ENCODE measurements around the gene CLEC20A.
"Not testable (repeated sequence)": the region's sequence is repeated elsewhere in the genome, so short reads cannot be mapped to it uniquely, and the experiment has no call there.

Gene CLEC20A

GRCh38 chr1:178513278-178513983 is 16.7 kb upstream of the CLEC20A start:
- Mint-ChIP-seq H3K4me3 (no peak overlapping the region), H3K27ac (no peak overlapping the region)

DNA sequence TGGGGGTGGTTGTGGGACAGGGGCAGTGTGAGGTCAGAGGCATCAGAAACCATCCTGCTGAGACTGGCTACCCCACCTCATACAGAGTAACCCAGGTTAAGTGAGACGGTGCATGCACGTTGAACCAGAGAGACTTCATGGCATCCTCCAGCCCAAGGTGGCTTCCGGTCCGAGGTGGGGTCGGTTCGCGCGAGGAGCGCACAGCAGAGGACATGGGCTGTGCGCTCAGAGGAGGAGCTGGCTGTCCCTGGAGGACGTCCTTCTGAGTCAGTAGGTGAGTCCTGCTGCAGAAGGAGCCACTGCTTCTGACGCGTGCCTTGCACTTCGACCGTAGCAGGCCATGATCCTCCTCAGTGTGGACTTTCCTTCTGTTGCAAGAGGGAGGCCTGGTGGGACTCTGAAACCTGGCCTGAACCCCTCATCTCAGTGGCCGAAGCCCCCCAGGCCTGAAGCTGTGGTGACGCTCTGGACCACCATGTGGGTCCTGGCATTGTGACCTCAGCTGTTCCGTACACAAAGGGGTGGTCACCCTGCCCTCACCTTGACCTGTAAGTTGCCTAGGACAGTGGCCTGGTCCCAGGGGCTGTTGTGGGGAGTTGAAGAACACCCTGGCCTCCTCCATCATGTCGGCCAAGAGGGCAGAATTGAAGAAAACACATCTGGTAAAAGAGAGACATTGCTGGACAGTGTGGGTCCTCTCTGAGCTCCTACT is 16.0 kb upstream of the CLEC20A start, which contains the start of gene TEX35:
TEX35 (plus strand) TSS at position 544 of the 712 bp plus-strand sequence; CDS start at position 624, 80 bp downstream.
- Mint-ChIP-seq H3K27me3 (peaks cover 5% of the 10 kb centered on the region), H3K27ac (no peak within 1 kb of the TSS), H3K36me3 (ENCODE audit: low read depth) (no peaks in the 10 kb centered on the region), H3K4me3 (no peak within 1 kb of the TSS), H3K9me3 (no peaks in the 10 kb centered on the region), H3K4me1 (ENCODE audit: low read depth) (no peaks in the 10 kb centered on the region)

More at GRCh38 chr1:178513278-178513983, 16.7 kb upstream of the CLEC20A start:
- no peaks in the 10 kb centered on the region for H3K9me3 Mint-ChIP-seq
- H3K4me1 Mint-ChIP-seq (ENCODE audit: low read depth), result no peaks in the 10 kb centered on the region
- peaks cover 5% of the 10 kb centered on the region for H3K27me3 Mint-ChIP-seq
- H3K36me3 Mint-ChIP-seq (ENCODE audit: low read depth), result no peaks in the 10 kb centered on the region

DNA sequence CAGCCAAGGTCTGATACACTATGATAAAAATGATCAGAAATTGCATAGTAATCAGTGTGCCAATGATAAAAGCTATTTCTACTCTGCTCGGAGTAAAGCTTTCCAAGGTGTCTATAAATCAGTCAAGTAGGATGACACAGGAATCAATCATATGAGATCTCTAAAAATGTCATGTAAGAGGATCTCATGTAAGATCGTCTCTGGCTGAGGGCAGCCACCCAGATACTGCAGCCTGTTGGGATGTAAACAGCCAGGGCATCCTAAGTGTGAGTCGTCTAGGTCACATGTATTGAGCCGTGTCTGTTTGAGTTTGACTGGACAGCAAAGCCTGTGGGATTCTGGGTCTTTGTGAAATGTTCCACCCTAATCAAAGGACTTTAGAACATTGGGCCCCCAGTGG is 13.4 kb upstream of the CLEC20A start:
- H3K27ac Mint-ChIP-seq, result no peak overlapping the region
- H3K4me3 Mint-ChIP-seq, result no peak overlapping the region
- no peaks in the 10 kb centered on the region for H3K4me1 Mint-ChIP-seq (ENCODE audit: low read depth)
- H3K27me3 Mint-ChIP-seq, result no peaks in the 10 kb centered on the region
- H3K9me3 Mint-ChIP-seq, result no peaks in the 10 kb centered on the region
- no peaks in the 10 kb centered on the region for H3K36me3 Mint-ChIP-seq (ENCODE audit: low read depth)

DNA sequence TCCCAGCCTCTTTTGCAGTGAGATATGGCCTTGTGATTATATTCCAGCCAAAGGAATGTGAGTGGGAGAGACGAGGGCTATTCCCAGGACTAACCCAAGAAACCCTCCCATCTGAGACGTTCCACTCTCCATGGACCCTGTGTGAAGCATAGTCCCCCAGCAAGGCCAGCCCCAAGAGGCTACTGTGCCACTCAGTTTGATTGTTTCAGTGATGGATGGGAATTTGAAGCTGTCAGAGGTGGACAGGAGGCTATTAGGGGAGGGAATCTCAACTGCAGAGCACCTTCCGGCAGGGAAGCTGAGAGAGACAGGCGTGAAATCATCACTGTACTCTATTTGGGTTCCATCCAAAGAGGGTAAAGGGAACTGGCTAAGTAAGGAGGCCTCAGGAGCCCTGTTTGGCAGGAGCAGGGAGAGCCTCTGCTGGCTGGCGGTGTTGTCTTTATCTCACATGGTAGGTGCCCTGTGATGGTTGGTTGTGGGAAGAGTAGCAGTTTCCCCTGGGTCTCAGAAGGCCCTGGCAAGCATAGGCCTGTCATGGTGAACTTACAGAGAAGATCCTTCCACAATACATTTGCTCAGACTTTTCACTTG is 12.7 kb upstream of the CLEC20A start:
- Mint-ChIP-seq H3K36me3 (ENCODE audit: low read depth) (no peaks in the 10 kb centered on the region), H3K9me3 (no peaks in the 10 kb centered on the region), H3K4me3 (no peak overlapping the region), H3K27ac (no peak overlapping the region), H3K27me3 (no peaks in the 10 kb centered on the region), H3K4me1 (ENCODE audit: low read depth) (no peaks in the 10 kb centered on the region)

DNA sequence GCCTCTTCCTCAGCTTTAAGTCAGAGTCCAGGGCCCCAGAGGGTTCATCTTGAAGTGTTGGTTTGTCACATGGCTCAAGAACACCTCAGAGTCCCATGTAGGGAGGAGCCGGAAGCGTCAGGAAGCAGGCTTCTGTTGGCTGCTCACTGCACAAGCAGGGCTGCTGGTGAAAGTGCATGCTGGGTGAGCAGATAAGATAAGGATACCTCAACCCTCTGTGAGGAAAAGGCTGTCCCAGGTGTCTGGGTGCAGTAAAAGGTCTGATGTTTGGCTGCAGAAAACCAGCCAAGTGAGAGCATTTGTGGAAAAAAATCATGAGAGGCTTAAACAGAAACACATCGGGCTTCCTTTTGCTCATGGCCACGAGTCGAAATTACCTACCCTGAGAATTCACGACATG is 9.9 kb upstream of the CLEC20A start:
- Mint-ChIP-seq H3K27me3 (peaks cover 5% of the 10 kb centered on the region), H3K9me3 (no peaks in the 10 kb centered on the region), H3K4me1 (ENCODE audit: low read depth) (no peaks in the 10 kb centered on the region), H3K4me3 (no peak overlapping the region), H3K36me3 (ENCODE audit: low read depth) (no peaks in the 10 kb centered on the region), H3K27ac (no peak overlapping the region)

GRCh38 chr1:178506177-178506576 is 9.4 kb upstream of the CLEC20A start:
- Mint-ChIP-seq H3K27ac (no peak overlapping the region), H3K27me3 (peaks cover 5% of the 10 kb centered on the region), H3K4me3 (no peak overlapping the region), H3K9me3 (no peaks in the 10 kb centered on the region), H3K4me1 (ENCODE audit: low read depth) (no peaks in the 10 kb centered on the region), H3K36me3 (ENCODE audit: low read depth) (no peaks in the 10 kb centered on the region)

- no peaks in the 10 kb centered on the region for H3K9me3 Mint-ChIP-seq
- no peaks in the 10 kb centered on the region for H3K36me3 Mint-ChIP-seq (ENCODE audit: low read depth)
- no peak overlapping the region for H3K27ac Mint-ChIP-seq
- peaks cover 5% of the 10 kb centered on the region for H3K27me3 Mint-ChIP-seq
- H3K4me1 Mint-ChIP-seq (ENCODE audit: low read depth), result no peaks in the 10 kb centered on the region
- H3K4me3 Mint-ChIP-seq, result no peak overlapping the region
Observed at GRCh38 chr1:178504286-178504685, 7.5 kb upstream of the CLEC20A start.

- Mint-ChIP-seq H3K36me3 (ENCODE audit: low read depth) (no peaks in the 10 kb centered on the region), H3K4me1 (ENCODE audit: low read depth) (no peaks in the 10 kb centered on the region), H3K9me3 (no peaks in the 10 kb centered on the region), H3K27ac (no peak overlapping the region), H3K27me3 (peaks cover 5% of the 10 kb centered on the region), H3K4me3 (no peak overlapping the region)
Observed at GRCh38 chr1:178503849-178504248, 7.1 kb upstream of the CLEC20A start.

DNA sequence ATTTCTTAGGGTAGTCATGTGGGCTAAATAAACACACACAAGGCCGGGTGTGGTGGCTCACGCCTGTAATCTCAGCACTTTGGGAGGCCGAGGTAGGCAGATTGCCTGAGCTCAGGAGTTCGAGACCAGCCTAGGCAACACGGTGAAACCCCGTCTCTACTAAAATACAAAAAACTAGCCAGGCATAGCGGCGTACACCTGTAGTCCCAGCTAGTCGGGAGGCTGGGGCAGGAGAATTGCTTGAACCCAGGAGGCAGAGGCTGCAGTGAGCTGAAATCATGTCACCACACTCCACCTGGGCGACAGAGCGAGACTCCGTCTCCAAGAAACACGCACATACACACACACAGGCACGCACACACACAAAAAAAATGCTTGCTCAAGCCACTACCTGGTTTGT is 6.6 kb upstream of the CLEC20A start:
- H3K9me3 Mint-ChIP-seq; H3K36me3 Mint-ChIP-seq (ENCODE audit: low read depth); H3K4me3 Mint-ChIP-seq; H3K4me1 Mint-ChIP-seq (ENCODE audit: low read depth); H3K27me3 Mint-ChIP-seq; H3K27ac Mint-ChIP-seq: not testable (repeated sequence)

- no peaks in the 10 kb centered on the region for H3K36me3 Mint-ChIP-seq (ENCODE audit: low read depth)
- no peak overlapping the region for H3K4me3 Mint-ChIP-seq
- H3K9me3 Mint-ChIP-seq, result no peaks in the 10 kb centered on the region
- peaks cover 5% of the 10 kb centered on the region for H3K27me3 Mint-ChIP-seq
- no peak overlapping the region for H3K27ac Mint-ChIP-seq
- no peaks in the 10 kb centered on the region for H3K4me1 Mint-ChIP-seq (ENCODE audit: low read depth)
Observed at GRCh38 chr1:178502856-178503255, 6.1 kb upstream of the CLEC20A start.

DNA sequence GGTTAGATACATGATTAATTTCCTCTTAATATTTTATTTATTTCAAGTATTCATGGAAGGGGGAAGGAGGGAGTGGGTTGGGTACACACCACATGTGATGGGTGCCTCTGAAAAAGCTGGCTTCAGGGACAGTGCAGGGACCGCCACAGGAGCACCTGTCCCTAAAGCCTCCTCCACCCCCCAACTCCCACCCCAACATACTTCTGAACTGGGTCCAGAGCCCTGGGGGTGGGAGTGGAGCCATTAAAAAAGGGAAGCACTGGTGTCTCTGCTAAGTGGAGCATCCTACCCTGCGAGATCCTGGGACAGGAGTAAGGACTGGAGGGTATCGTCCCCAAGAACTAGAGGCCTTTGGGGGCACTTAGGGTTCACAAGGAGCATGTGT is 5.6 kb upstream of the CLEC20A start:
- no peak overlapping the region for H3K4me3 Mint-ChIP-seq
- no peaks in the 10 kb centered on the region for H3K9me3 Mint-ChIP-seq
- H3K27me3 Mint-ChIP-seq, result peaks cover 5% of the 10 kb centered on the region
- H3K36me3 Mint-ChIP-seq (ENCODE audit: low read depth), result no peaks in the 10 kb centered on the region
- H3K27ac Mint-ChIP-seq, result no peak overlapping the region
- H3K4me1 Mint-ChIP-seq (ENCODE audit: low read depth), result no peaks in the 10 kb centered on the region

- no peak overlapping the region for H3K27ac Mint-ChIP-seq
- H3K4me3 Mint-ChIP-seq, result no peak overlapping the region
- no peaks in the 10 kb centered on the region for H3K9me3 Mint-ChIP-seq
- peaks cover 5% of the 10 kb centered on the region for H3K27me3 Mint-ChIP-seq
- H3K4me1 Mint-ChIP-seq (ENCODE audit: low read depth), result no peaks in the 10 kb centered on the region
- H3K36me3 Mint-ChIP-seq (ENCODE audit: low read depth), result no peaks in the 10 kb centered on the region
Observed at GRCh38 chr1:178501705-178502329, 5.1 kb upstream of the CLEC20A start.

DNA sequence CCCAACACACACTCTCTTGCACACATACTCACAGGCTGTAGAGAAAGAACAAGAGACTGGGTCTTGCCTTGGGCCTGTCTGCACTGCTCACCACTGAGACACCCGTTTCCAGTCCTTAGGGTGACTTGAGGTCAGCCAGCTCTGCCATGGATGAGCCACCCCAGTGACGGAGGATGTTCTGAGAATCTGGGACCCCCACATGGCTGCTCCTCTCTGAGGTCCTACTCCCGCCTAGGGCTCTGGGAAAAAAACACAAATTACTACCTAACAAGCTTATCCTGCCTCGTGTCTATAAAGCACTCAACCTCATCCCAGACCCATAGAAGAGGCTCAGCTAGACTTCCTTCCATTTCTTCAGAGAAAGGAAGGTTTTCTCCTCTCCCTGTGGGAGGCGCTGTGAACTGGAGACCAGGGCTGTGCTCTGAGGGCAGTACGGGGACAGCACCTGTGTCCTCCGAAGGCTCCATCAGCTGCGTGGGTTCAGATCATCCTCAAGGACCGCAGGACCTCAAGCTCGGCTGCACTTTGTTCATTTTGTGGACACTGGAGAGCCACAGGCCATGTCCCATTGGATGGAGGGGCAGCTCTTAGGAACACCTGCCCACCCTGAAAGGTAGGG is 4.3 kb upstream of the CLEC20A start:
- Mint-ChIP-seq H3K27ac (no peak overlapping the region), H3K4me3 (no peak overlapping the region)

GRCh38 chr1:178500091-178500770 is 3.5 kb upstream of the CLEC20A start:
- Mint-ChIP-seq H3K9me3 (no peaks in the 10 kb centered on the region), H3K27me3 (peaks cover 5% of the 10 kb centered on the region), H3K27ac (no peak overlapping the region), H3K4me1 (ENCODE audit: low read depth) (no peaks in the 10 kb centered on the region), H3K4me3 (no peak overlapping the region), H3K36me3 (ENCODE audit: low read depth) (no peaks in the 10 kb centered on the region)

More for the DNA sequence above, 4.3 kb upstream of the CLEC20A start:
- Mint-ChIP-seq H3K27me3 (peaks cover 5% of the 10 kb centered on the region), H3K9me3 (no peaks in the 10 kb centered on the region), H3K4me1 (ENCODE audit: low read depth) (no peaks in the 10 kb centered on the region), H3K36me3 (ENCODE audit: low read depth) (no peaks in the 10 kb centered on the region)
